OCI-LY7 (cell line): ENCODE data around the gene CARD14.

Experiments
- CTCF ChIP-seq: fragments of 200-600 bp; sonication (generic); conservative IDR thresholded peaks from 2 replicates; pipeline ENCODE4 v1.5.1; 2014; ENCODE audit warnings: mild to moderate bottlenecking, antibody characterized with exemption, low read length, moderate library complexity, mixed read lengths
- EZH2phosphoT487 ChIP-seq: fragments of 200-600 bp; sonication (generic); IDR thresholded peaks from 2 replicates; pipeline ENCODE4 v1.6.1; 2018; ENCODE audit warnings: low read depth, borderline replicate concordance, mild to moderate bottlenecking, mixed run types, antibody characterized with exemption, low read length, moderate library complexity, mixed read lengths

GRCh38 chr17:80183581-80184422 is 14.0 kb downstream of the CARD14 start:
- TF ChIP-seq CTCF (no peak), EZH2phosphoT487 (no peak)
